GM12874 (cell line): ENCODE measurements around the gene REG4.

ENCODE experiments used
- CTCF ChIP-seq: IDR thresholded peaks from 2 replicates; pipeline ENCODE4 v1.5.1; 2011; ENCODE audit warnings: low read depth, mild to moderate bottlenecking, control low read depth, low read length, moderate library complexity; ENCODE audit not compliant: insufficient read depth

The REG4 gene

GRCh38 chr1:119782631-119783325 is 28.5 kb downstream of the REG4 start:
- no peak for TF ChIP-seq CTCF

GRCh38 chr1:119781434-119782210 is 29.6 kb downstream of the REG4 start:
- TF ChIP-seq CTCF, result no peak

GRCh38 chr1:119779869-119780356 is 31.3 kb downstream of the REG4 start:
- no peak for TF ChIP-seq CTCF

- no peak for TF ChIP-seq CTCF
Measured at GRCh38 chr1:119778886-119779560, 32.2 kb downstream of the REG4 start.

GRCh38 chr1:119778359-119778758 is 32.9 kb downstream of the REG4 start:
- no peak for TF ChIP-seq CTCF

- TF ChIP-seq CTCF, result no peak
Measured at GRCh38 chr1:119774746-119775490, 36.3 kb downstream of the REG4 start.
